H9 (cell line): Measurements from ENCODE around the gene CORO7. TPM values are rescaled to one million over a fixed set of nuclear protein-coding genes. Genes with fewer than 3 reads are reported as not detected.

Source experiments
- DNase-seq: peaks from one replicate; pipeline ENCODE4 v3.0.0-alpha.2; 2017
- H2AFZ ChIP-seq: one replicate; pipeline ENCODE4 v1.6.1; 2013; ENCODE audit warnings: mild to moderate bottlenecking, low read length, control low read depth, moderate library complexity
- H2AK5ac ChIP-seq: 2 replicates; pipeline ENCODE4 v1.6.1; 2013; ENCODE audit warnings: low read length, control low read depth, mixed read lengths; ENCODE audit not compliant: insufficient read length
- H2BK120ac ChIP-seq: one replicate; pipeline ENCODE4 v1.6.1; 2013; ENCODE audit warnings: low read depth, mild to moderate bottlenecking, low read length, control low read depth, inconsistent platforms; ENCODE audit not compliant: poor library complexity, severe bottlenecking
- H2BK12ac ChIP-seq: 2 replicates; pipeline ENCODE4 v1.6.1; 2013; ENCODE audit warnings: low read length, control low read depth, mixed read lengths, low read depth; ENCODE audit not compliant: insufficient read length
- H2BK15ac ChIP-seq: 2 replicates; pipeline ENCODE4 v1.6.1; 2013; ENCODE audit warnings: low read depth, low read length, control low read depth
- H2BK20ac ChIP-seq: one replicate; pipeline ENCODE4 v1.6.1; 2013; ENCODE audit warnings: low read depth, mild to moderate bottlenecking, low read length, control low read depth, inconsistent platforms; ENCODE audit not compliant: poor library complexity, severe bottlenecking
- H2BK5ac ChIP-seq: 2 replicates; pipeline ENCODE4 v1.6.1; 2013; ENCODE audit warnings: low read length, control low read depth, mixed read lengths; ENCODE audit not compliant: insufficient read length
- H3K14ac ChIP-seq: 2 replicates; pipeline ENCODE4 v1.6.1; 2013; ENCODE audit warnings: low read length, control low read depth; ENCODE audit not compliant: insufficient read depth
- H3K18ac ChIP-seq: 2 replicates; pipeline ENCODE4 v1.6.1; 2013; ENCODE audit warnings: low read depth, mild to moderate bottlenecking, mixed read lengths, low read length, control low read depth; ENCODE audit not compliant: insufficient read length
- H3K23ac ChIP-seq: 2 replicates; pipeline ENCODE4 v1.6.1; 2013; ENCODE audit warnings: low read length, control low read depth, mixed read lengths, low read depth; ENCODE audit not compliant: insufficient read length
- H3K23me2 ChIP-seq: 2 replicates; pipeline ENCODE4 v1.6.1; 2013; ENCODE audit warnings: low read depth, mild to moderate bottlenecking, mixed read lengths, low read length, control low read depth; ENCODE audit not compliant: insufficient read length, poor library complexity, severe bottlenecking
- H3K27ac ChIP-seq: 2 replicates; pipeline ENCODE4 v1.5.1; 2013; ENCODE audit warnings: low read length, control low read depth, mixed read lengths, low read depth; ENCODE audit not compliant: insufficient read length
- H3K27me3 ChIP-seq: 2 replicates; pipeline ENCODE4 v1.6.1; 2013; ENCODE audit warnings: low read length, control low read depth, inconsistent platforms; ENCODE audit not compliant: insufficient read depth
- H3K4ac ChIP-seq: 2 replicates; pipeline ENCODE4 v1.6.1; 2013; ENCODE audit warnings: low read depth, mild to moderate bottlenecking, control low read depth, inconsistent platforms, low read length, moderate library complexity
- H3K4me1 ChIP-seq: 2 replicates; pipeline ENCODE4 v1.6.1; 2013; ENCODE audit warnings: low read length, control low read depth, inconsistent platforms; ENCODE audit not compliant: insufficient read depth
- H3K4me2 ChIP-seq: 2 replicates; pipeline ENCODE4 v1.6.1; 2013; ENCODE audit warnings: low read length, control low read depth, mixed read lengths; ENCODE audit not compliant: insufficient read length, insufficient read depth
- H3K56ac ChIP-seq: 2 replicates; pipeline ENCODE4 v1.6.1; 2013; ENCODE audit warnings: low read depth, mild to moderate bottlenecking, mixed read lengths, low read length, control low read depth; ENCODE audit not compliant: insufficient read length
- H3K79me1 ChIP-seq: 2 replicates; pipeline ENCODE4 v1.6.1; 2013; ENCODE audit warnings: low read depth, mild to moderate bottlenecking, moderate library complexity, low read length, control low read depth, inconsistent platforms; ENCODE audit not compliant: insufficient read depth, poor library complexity, severe bottlenecking
- H3K79me2 ChIP-seq: 2 replicates; pipeline ENCODE4 v1.6.1; 2013; ENCODE audit warnings: low read length, control low read depth, inconsistent platforms; ENCODE audit not compliant: insufficient read depth
- H3K9ac ChIP-seq: 2 replicates; pipeline ENCODE4 v1.6.1; 2013; ENCODE audit warnings: low read length, control low read depth, mixed read lengths; ENCODE audit not compliant: insufficient read length; ENCODE audit errors: extremely low read depth
- H3K9me3 ChIP-seq: one replicate; pipeline ENCODE4 v1.6.1; 2013; ENCODE audit warnings: low read depth, low read length, inconsistent platforms; ENCODE audit not compliant: control insufficient read depth
- H3T11ph ChIP-seq: one replicate; pipeline ENCODE4 v1.6.1; 2013; ENCODE audit warnings: mild to moderate bottlenecking, low read length, control low read depth, inconsistent platforms
- H4K20me1 ChIP-seq: one replicate; pipeline ENCODE4 v1.6.1; 2013; ENCODE audit not compliant: control insufficient read depth, insufficient read length, insufficient read depth
- H4K5ac ChIP-seq: 2 replicates; pipeline ENCODE4 v1.6.1; 2013; ENCODE audit warnings: low read depth, mild to moderate bottlenecking, mixed read lengths, low read length, control low read depth; ENCODE audit not compliant: insufficient read length
- H4K8ac ChIP-seq: replicated peaks from 2 replicates; pipeline ENCODE4 v1.6.1; 2013; ENCODE audit warnings: low read length, control low read depth, mixed read lengths, low read depth; ENCODE audit not compliant: insufficient read length
- H4K91ac ChIP-seq: 2 replicates; pipeline ENCODE4 v1.6.1; 2013; ENCODE audit warnings: low read depth, mild to moderate bottlenecking, moderate library complexity, mixed read lengths, low read length, control low read depth; ENCODE audit not compliant: insufficient read length
- H3K27ac Mint-ChIP-seq, 3 experiments: 2 replicates in 2 of 3; 3 replicates in 1 of 3; pipeline ENCODE4 v1.8.0; 2020 to 2021; ENCODE audit warnings: mixed read lengths in 3 of 3, mild to moderate bottlenecking in 1 of 3, moderate library complexity in 1 of 3
- H3K27me3 Mint-ChIP-seq: 2 replicates; pipeline ENCODE4 v1.8.0; 2021; ENCODE audit warnings: low read depth, mild to moderate bottlenecking, moderate library complexity, mixed read lengths
- H3K36me3 Mint-ChIP-seq, 3 experiments: 2 replicates in 2 of 3; 3 replicates in 1 of 3; pipeline ENCODE4 v1.8.0; 2020 to 2021; ENCODE audit warnings: low read depth in 3 of 3, mixed read lengths in 3 of 3; ENCODE audit not compliant: insufficient read depth in 1 of 3
- H3K4me1 Mint-ChIP-seq, 2 experiments: 2 replicates each; pipeline ENCODE4 v1.8.0; 2020; ENCODE audit warnings: mixed read lengths in 2 of 2
- H3K4me3 Mint-ChIP-seq, 2 experiments: 2 replicates in 1 of 2; 3 replicates in 1 of 2; pipeline ENCODE4 v1.8.0; 2020 to 2021; ENCODE audit warnings: mild to moderate bottlenecking in 2 of 2, mixed read lengths in 2 of 2, moderate library complexity in 1 of 2
- H3K9me3 Mint-ChIP-seq, 2 experiments: 2 replicates in 1 of 2; 3 replicates in 1 of 2; pipeline ENCODE4 v1.8.0; 2020; ENCODE audit warnings: mild to moderate bottlenecking in 2 of 2, mixed read lengths in 2 of 2, moderate library complexity in 1 of 2
- CTCF ChIP-seq: fragments of 200-600 bp; sonication (generic); conservative IDR thresholded peaks from 3 replicates; pipeline ENCODE4 v1.8.0; 2021; ENCODE audit warnings: antibody characterized with exemption, mild to moderate bottlenecking
- WGBS: extraction: QIAGEN DNeasy Blood & Tissue Kit; methylation state at CpG from one replicate; pipeline ENCODE4 v1.1.7; 2013; ENCODE audit warnings: missing lambda C conversion rate, low lambda C conversion rate, mixed read lengths; ENCODE audit not compliant: insufficient read length; ENCODE audit errors: extremely low coverage; 5-methylcytosine and 5-hydroxymethylcytosine counted together
- total RNA-seq: library from RNA; stranded (reverse); gene quantifications from 2 replicates; pipeline ENCODE4 v1.2.1, GENCODE V29; 2021

The CORO7 gene
- total RNA-seq, 1 experiment from 2014 or later: 38.4 TPM

- Histone ChIP-seq H3K23ac (no peak overlapping the region), H4K5ac (no peak overlapping the region), H4K20me1 (no peaks in the 10 kb centered on the region), H2BK12ac (no peak overlapping the region), H2AK5ac (no peak overlapping the region), H3T11ph (no peak overlapping the region), H2BK20ac (no peak overlapping the region), H3K18ac (peak overlapping the region; percentile 51), H3K9ac (peak overlapping the region; percentile 66), H3K23me2 (no peaks in the 10 kb centered on the region), H3K4me2 (peak overlapping the region; percentile 80), H3K56ac (no peak overlapping the region), H3K4ac (no peak overlapping the region), H4K8ac (no peak overlapping the region), H3K79me2 (no peaks in the 10 kb centered on the region; the same call in 1 of the 2 replicates), H3K79me1 (no peaks in the 10 kb centered on the region), H3K9me3 (no peaks in the 10 kb centered on the region), H3K27me3 (no peaks in the 10 kb centered on the region), H2BK5ac (no peak overlapping the region), H4K91ac (no peak overlapping the region), H2BK120ac (no peak overlapping the region), H2BK15ac (no peak overlapping the region), H3K4me1 (peaks cover 3% of the 10 kb centered on the region; the same call in 1 of the 2 replicates), H3K27ac (no peak overlapping the region), H2AFZ (no peak overlapping the region), H3K14ac (no peak overlapping the region)
- peaks cover 33 to 36% of the 10 kb centered on the region in 2 experiments for H3K4me1 Mint-ChIP-seq
- no CpG with 5 or more reads among the region's 16 CpGs for whole genome bisulfite sequencing
- TF ChIP-seq CTCF: no peak
- peak overlapping the region; percentile 30 to 93 (median 49) for H3K27ac Mint-ChIP-seq
- peaks cover 0 to 19% (median 15%) of the 10 kb centered on the region in 3 experiments; a peak in 5 of 7 replicates for H3K36me3 Mint-ChIP-seq
- peak; percentile 64 for DNase-seq
- H3K9me3 Mint-ChIP-seq: no peaks in the 10 kb centered on the region; a peak in 2 of 5 replicates
- H3K4me3 Mint-ChIP-seq: peak overlapping the region; percentile 91 to 94
- H3K27me3 Mint-ChIP-seq: peaks cover 9% of the 10 kb centered on the region; the same call in 1 of the 2 replicates
Observed at GRCh38 chr16:4306470-4307214, 109.8 kb downstream of the CORO7 start.

Other genes starting within 250 kb of the CORO7 start
- not detected in 2 replicates for gene SRL, start 174.5 kb downstream of the CORO7 start, total RNA-seq
- gene TFAP4, start 143.6 kb downstream of the CORO7 start, total RNA-seq: 50.5 and 51.9 TPM in 2 replicates
- gene GLIS2, start 100.5 kb downstream of the CORO7 start, total RNA-seq: 14.3 and 14.9 TPM in 2 replicates
- gene PAM16, start 65.3 kb downstream of the CORO7 start, total RNA-seq: 80.4 and 81.8 TPM in 2 replicates
- 10.8 and 11.0 TPM in 2 replicates for gene VASN, start 44.7 kb downstream of the CORO7 start, total RNA-seq
- 56.2 and 60.5 TPM in 2 replicates for gene DNAJA3, start 9.3 kb upstream of the CORO7 start, total RNA-seq
- 74.1 and 78.9 TPM in 2 replicates for gene NMRAL1, start 58.0 kb upstream of the CORO7 start, total RNA-seq
- gene HMOX2, start 59.8 kb upstream of the CORO7 start, total RNA-seq: 44.4 and 45.7 TPM in 2 replicates
- 49.7 and 50.5 TPM in 2 replicates for gene CDIP1, start 122.2 kb upstream of the CORO7 start, total RNA-seq
- 1.4 and 2.0 TPM in 2 replicates for gene C16orf96, start 139.7 kb upstream of the CORO7 start, total RNA-seq
- 80.9 and 81.7 TPM in 2 replicates for gene UBALD1, start 198.3 kb upstream of the CORO7 start, total RNA-seq
- gene MGRN1, start 208.2 kb upstream of the CORO7 start, total RNA-seq: 91.6 and 93.9 TPM in 2 replicates